Esophagus squamous epithelium (tissue), 5 donors: ENCODE results near the gene DCTN4. TPM values are rescaled to one million over a fixed set of nuclear protein-coding genes. Genes with fewer than 3 reads are reported as not detected.
A peak's percentile ranks its signal among the peaks of the same experiment; 100 is the strongest.

Experiments
- DNase-seq: peaks from one replicate; lab custom pipeline; 2025; lab: John Stamatoyannopoulos, UW
- H3K27ac ChIP-seq, 4 donors: fragments of 200-600 bp; sonication (generic); one replicate each; pipeline ENCODE4 v1.5.1; 2016 to 2019; ENCODE audit warnings: mild to moderate bottlenecking in 1 of 4
- H3K27me3 ChIP-seq, 4 donors: fragments of 200-600 bp; sonication (generic); 1 replicate in 3 of 4; 2 replicates in 1 of 4; pipeline versions ENCODE4 v1.5.1 to v1.6.0; 2017 to 2021; ENCODE audit warnings: antibody characterized with exemption in 1 of 4
- H3K36me3 ChIP-seq, 3 donors: fragments of 200-600 bp; sonication (generic); one replicate each; pipeline ENCODE4 v1.5.1; 2016 to 2019
- H3K4me1 ChIP-seq, 3 donors: fragments of 200-600 bp; sonication (generic); one replicate each; pipeline ENCODE4 v1.5.1; 2017 to 2019
- H3K4me3 ChIP-seq, 4 donors: fragments of 200-600 bp; sonication (generic); 1 replicate in 3 of 4; 2 replicates in 1 of 4; pipeline ENCODE4 v1.5.1; 2016 to 2019; ENCODE audit warnings: mild to moderate bottlenecking in 2 of 4, moderate library complexity in 1 of 4
- H3K9me3 ChIP-seq, 3 donors: fragments of 200-600 bp; sonication (generic); one replicate each; pipeline ENCODE4 v1.5.1; 2016 to 2019
- POLR2A ChIP-seq, 4 donors: fragments of 450-650 bp; IDR thresholded peaks; one replicate each; pipeline ENCODE4 v1.6.1; 2017; ENCODE audit warnings: antibody characterized with exemption in 4 of 4, mild to moderate bottlenecking in 4 of 4, moderate library complexity in 3 of 4
- WGBS, 2 donors: methylation state at CpG; one replicate each; pipeline ENCODE4 v1.1.5; 2018; 5-methylcytosine and 5-hydroxymethylcytosine counted together
- intact Hi-C: fragments of 100-400 bp; cut with DNase I; formaldehyde crosslinking; loops from one replicate; pipeline ENCODE4 v1.15.0; 2022
- total RNA-seq, 4 donors: library from RNA; depleted of rRNA; stranded (reverse); fragments of >200 nt; gene quantifications; one replicate each; pipeline ENCODE4 v1.1.0, GENCODE V29; 2016
- TF ChIP-seq, protein P1 (sequence below), 6 experiments: fragments of 450-650 bp in 4 of 6; fragments of 200-600 bp in 2 of 6; sonication (generic) in 2 of 6; IDR thresholded peaks; one replicate each; pipeline ENCODE4 v1.5.1; 2016 to 2019; ENCODE audit warnings: antibody characterized with exemption in 6 of 6, mild to moderate bottlenecking in 4 of 6, moderate library complexity in 4 of 6
- donor health status: DM: yes; HTN: yes; CAD: no.

DCTN4 gene
- 10 to 100 TPM; 31.8 to 50.2 (median 36.8) TPM for total RNA-seq

DNA sequence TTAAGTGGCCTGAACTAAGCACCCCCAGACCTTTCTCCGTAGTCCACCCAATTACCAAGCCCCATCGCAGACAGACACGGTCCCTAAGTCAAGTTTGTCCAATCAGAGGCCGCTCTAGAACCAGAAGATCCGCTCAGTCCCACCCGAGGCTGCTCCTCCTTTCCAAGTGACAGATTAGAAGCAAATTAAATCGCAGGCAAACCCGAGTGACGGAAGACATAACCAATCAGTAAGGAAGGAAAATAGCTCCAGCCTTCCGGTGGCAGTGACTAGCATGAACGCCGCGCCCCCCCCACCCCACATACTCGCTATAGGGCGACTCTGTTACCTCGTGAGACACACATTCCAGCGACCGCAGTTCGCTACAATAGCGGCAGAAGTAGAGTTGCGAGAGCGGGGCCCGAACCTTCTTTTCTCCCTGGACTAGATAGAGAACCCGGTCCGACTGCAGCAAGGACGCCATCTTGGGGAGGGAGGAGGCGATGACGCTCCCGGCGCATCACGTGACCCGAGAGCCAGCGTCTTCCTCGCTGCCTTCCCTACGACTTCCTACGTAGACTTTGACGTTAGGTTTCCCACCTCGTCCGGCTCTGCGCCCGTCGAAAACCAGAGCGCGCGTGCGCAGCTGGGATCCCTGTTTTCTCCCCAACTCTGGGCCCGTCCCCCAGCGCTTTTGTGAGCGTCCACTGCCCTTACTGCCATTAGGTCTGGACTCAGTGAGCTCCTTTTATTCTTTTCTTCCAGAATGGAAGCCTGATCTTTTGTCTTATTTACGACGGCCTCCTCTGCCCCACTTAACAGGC is at the start of gene DCTN4:
Gene DCTN4 (minus strand): TSS at position 487 of the 803 bp plus-strand sequence. CDS start 24 bp downstream, at position 463.
- peak in 3 of 4 donors; percentile 32 to 48 (median 46) for TF ChIP-seq POLR2A (IDR thresholded peaks at IDR 0.05)
- TF ChIP-seq, protein P1, sequence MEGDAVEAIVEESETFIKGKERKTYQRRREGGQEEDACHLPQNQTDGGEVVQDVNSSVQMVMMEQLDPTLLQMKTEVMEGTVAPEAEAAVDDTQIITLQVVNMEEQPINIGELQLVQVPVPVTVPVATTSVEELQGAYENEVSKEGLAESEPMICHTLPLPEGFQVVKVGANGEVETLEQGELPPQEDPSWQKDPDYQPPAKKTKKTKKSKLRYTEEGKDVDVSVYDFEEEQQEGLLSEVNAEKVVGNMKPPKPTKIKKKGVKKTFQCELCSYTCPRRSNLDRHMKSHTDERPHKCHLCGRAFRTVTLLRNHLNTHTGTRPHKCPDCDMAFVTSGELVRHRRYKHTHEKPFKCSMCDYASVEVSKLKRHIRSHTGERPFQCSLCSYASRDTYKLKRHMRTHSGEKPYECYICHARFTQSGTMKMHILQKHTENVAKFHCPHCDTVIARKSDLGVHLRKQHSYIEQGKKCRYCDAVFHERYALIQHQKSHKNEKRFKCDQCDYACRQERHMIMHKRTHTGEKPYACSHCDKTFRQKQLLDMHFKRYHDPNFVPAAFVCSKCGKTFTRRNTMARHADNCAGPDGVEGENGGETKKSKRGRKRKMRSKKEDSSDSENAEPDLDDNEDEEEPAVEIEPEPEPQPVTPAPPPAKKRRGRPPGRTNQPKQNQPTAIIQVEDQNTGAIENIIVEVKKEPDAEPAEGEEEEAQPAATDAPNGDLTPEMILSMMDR (IDR thresholded peaks at IDR 0.05): no peak
- Histone ChIP-seq H3K27me3 (no peaks in the 10 kb centered on the region), H3K4me1 (peaks cover 7 to 57% (median 23%) of the 10 kb centered on the region in 3 donors), H3K36me3 (peaks cover 0 to 26% (median 8%) of the 10 kb centered on the region in 3 donors), H3K4me3 (peak within 1 kb of the TSS; percentile 58 to 88 (median 62)), H3K27ac (peak within 1 kb of the TSS; percentile 92 to 99 (median 96)), H3K9me3 (no peaks in the 10 kb centered on the region)
- WGBS, 2 donors: 2% methylated on average over 32 to 41 of the region's 51 CpGs
- intact Hi-C loops: no loop called here
- peak; percentile 91 for DNase-seq

DNA sequence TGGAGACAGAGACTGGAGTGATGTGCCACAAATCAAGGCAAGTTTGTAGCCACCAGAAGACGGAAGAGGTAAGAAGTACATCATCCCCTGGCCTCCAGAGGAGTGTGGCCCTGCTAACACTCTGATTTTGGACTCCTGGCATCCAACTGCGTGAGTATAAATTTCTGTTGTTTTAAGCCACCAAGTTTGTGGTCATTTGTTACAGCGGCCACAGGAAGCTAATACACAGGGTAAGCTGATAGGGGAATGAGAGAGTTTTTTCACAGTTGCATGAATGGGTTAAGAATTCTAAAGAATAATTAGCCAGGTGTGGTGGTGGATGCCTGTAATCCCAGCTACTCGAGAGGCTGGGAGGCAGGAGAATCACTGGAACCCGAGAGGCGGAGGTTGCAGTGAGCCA is 45.6 kb upstream of the DCTN4 start:
- Histone ChIP-seq H3K9me3 (no peaks in the 10 kb centered on the region), H3K36me3 (no peaks in the 10 kb centered on the region), H3K4me3 (no peak overlapping the region), H3K27ac (no peak overlapping the region), H3K4me1 (peaks cover 0 to 12% (median 7%) of the 10 kb centered on the region in 3 donors), H3K27me3 (no peaks in the 10 kb centered on the region)
- TF ChIP-seq, protein P1 (IDR thresholded peaks at IDR 0.05): no peak
- no peak for TF ChIP-seq POLR2A (IDR thresholded peaks at IDR 0.05)
- no peak for DNase-seq
- intact Hi-C loops: loop anchor here (5.0 kb wide), 1 partner anchor 43 kb away; the partner anchor contains the start of gene IRGM
- WGBS, 2 donors: 87 to 93% methylated on average over 6 of the region's 6 CpGs

DNA sequence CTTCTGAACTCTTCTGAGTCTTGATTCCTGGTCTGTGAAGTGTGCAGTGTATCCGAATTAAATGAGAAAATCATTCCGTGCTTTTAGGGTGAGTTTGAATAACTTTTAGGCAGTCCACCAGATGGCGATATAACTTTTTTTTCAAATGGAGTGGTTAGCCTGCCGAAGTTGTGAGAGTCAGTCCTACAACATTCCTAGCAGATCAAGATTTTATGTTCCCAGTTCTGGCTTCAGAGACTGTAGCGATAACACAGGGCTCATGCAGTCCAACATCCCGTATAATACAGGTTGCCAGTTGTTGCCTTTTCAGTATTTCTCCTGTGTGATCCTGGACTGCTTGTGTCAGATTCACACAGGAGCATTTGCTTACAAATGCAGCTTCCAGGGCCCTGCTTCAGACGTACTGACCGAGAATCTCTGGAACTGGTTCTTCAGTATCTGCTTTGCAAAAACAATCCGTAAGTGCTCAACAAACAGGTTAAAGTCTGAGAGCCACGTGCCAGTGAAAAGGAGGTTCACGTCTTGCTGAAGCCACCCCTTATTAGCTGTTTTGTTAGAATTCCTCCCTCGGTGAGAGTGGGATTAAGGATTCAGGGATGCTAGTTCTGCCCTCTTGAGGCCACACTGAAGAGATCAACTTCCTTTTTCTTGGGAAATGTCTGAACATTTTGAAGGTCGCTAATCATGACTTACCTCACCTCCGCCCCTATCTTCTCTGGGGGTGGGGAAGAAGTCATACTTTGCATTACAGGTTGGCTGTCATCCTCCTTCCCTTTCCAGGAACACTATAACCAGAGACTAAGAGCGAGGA is 42.5 kb upstream of the DCTN4 start:
- Histone ChIP-seq H3K27me3 (no peaks in the 10 kb centered on the region), H3K4me1 (peaks cover 0 to 12% (median 7%) of the 10 kb centered on the region in 3 donors), H3K4me3 (peak overlapping the region; percentile 7 to 59 (median 30)), H3K36me3 (peaks cover 0 to 24% (median 0%) of the 10 kb centered on the region in 3 donors), H3K9me3 (no peaks in the 10 kb centered on the region), H3K27ac (peak overlapping the region in 3 of 4 donors; percentile 54 to 65 (median 65))
- WGBS, 2 donors: 8 to 15% methylated on average over 15 of the region's 15 CpGs
- DNase-seq: no peak
- TF ChIP-seq, protein P1 (IDR thresholded peaks at IDR 0.05): peak; percentile 15 to 64 (median 38)
- TF ChIP-seq POLR2A (IDR thresholded peaks at IDR 0.05): no peak
- intact Hi-C loops: loop anchor here (5.0 kb wide), 1 partner anchor 46 kb away; the partner anchor contains the start of gene IRGM

DNA sequence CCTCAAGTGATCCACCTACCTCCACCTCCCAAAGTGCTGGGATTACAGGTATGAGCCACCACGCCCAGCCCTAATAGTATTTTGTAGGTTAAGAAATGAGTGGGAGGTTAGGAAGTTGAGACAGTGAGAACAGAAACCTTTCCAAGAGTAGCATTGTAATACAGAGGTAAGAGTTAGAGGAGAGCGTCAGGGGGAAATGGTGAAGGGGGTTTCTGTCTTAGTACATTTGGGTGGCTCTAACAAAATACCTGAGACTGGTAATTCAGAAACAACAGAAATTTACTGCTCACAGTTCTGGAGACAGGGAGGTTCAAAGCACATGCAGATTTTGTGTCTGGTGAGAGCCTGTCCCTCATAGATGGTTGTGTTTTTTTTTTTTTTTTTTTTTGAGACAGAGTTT is 38.6 kb upstream of the DCTN4 start:
- TF ChIP-seq, protein P1 (IDR thresholded peaks at IDR 0.05): no peak
- TF ChIP-seq POLR2A (IDR thresholded peaks at IDR 0.05): no peak
- Histone ChIP-seq H3K4me3 (no peak overlapping the region), H3K4me1 (peaks cover 0 to 12% (median 7%) of the 10 kb centered on the region in 3 donors), H3K36me3 (peaks cover 0 to 37% (median 0%) of the 10 kb centered on the region in 3 donors), H3K9me3 (no peaks in the 10 kb centered on the region), H3K27ac (no peak overlapping the region), H3K27me3 (no peaks in the 10 kb centered on the region)
- no peak for DNase-seq
- intact Hi-C loops: no loop called here
- 75 to 90% methylated on average over 2 of the region's 2 CpGs for WGBS, 2 donors
